Keratinocyte (primary cell): ENCODE results near the gene TTPAL.

Experiments used
- EZH2 ChIP-seq: IDR thresholded peaks from one replicate; pipeline ENCODE4 v1.6.1; 2012; ENCODE audit warnings: inconsistent platforms, mild to moderate bottlenecking, low read length, moderate library complexity
- TF ChIP-seq, protein P1 (sequence below), 3 experiments: IDR thresholded peaks in 1 of 3; conservative IDR thresholded peaks in 1 of 3; optimal IDR thresholded peaks in 1 of 3; 2 replicates in 2 of 3; 3 replicates in 1 of 3; pipeline versions ENCODE3 to v1.5.1; 2011; ENCODE audit warnings: low read length in 3 of 3, mild to moderate bottlenecking in 3 of 3, moderate library complexity in 2 of 3, control low read depth in 1 of 3, inconsistent platforms in 1 of 3; ENCODE audit not compliant: insufficient read depth in 2 of 3; ENCODE audit errors: extremely low read depth in 1 of 3

DNA sequence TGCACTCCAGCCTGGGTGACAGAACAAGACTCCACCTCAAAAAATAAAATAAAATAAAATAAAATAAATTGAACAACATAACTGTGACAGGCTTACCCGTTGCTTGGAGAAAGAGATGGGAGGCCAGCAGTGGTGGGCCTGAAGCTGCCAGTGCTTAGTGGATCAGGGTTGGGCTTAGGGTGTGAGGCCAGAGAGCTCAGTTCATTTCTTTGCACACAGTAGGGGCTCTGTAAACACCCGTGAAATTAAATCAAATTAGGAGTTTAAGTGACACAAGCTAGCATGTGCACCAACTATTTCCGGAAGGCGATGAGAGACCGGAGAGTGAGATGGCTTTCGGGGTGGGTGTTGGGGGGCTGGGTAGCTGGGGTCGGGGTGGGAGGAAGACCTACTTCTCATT lies 25.8 kb upstream of the TTPAL start:
- TF ChIP-seq, protein P1, sequence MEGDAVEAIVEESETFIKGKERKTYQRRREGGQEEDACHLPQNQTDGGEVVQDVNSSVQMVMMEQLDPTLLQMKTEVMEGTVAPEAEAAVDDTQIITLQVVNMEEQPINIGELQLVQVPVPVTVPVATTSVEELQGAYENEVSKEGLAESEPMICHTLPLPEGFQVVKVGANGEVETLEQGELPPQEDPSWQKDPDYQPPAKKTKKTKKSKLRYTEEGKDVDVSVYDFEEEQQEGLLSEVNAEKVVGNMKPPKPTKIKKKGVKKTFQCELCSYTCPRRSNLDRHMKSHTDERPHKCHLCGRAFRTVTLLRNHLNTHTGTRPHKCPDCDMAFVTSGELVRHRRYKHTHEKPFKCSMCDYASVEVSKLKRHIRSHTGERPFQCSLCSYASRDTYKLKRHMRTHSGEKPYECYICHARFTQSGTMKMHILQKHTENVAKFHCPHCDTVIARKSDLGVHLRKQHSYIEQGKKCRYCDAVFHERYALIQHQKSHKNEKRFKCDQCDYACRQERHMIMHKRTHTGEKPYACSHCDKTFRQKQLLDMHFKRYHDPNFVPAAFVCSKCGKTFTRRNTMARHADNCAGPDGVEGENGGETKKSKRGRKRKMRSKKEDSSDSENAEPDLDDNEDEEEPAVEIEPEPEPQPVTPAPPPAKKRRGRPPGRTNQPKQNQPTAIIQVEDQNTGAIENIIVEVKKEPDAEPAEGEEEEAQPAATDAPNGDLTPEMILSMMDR (optimal IDR thresholded peaks at IDR 0.05 in 1 of 3, IDR thresholded peaks at IDR 0.05 in 1 of 3, conservative IDR thresholded peaks at IDR 0.05 in 1 of 3; ENCODE audit: extremely low read depth in 1 of 3, insufficient read depth in 2 of 3, low read length in 3 of 3), result no peak
- no peak for TF ChIP-seq EZH2
